ENCODE results near the gene POLR1H.

DNA sequence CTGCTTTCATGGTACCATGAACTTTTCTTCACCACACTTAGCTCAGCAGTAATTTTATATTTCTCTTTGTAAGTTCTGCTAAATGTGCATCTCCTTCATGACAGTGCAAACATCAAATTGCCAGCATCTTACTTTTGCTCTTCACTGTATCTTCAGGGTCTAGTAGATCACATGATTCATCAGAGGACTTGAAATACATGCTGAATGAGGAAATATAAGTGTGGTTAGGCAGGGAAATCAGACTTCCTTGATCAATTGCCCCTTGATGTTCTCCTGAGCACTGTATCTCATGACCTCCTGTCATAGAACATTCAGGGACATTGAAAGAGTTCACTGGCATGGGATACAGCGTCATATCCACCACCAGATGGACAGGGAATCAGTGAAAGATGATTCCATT, 25.3 kb upstream of the POLR1H start:
- TF ChIP-seq, protein P1, sequence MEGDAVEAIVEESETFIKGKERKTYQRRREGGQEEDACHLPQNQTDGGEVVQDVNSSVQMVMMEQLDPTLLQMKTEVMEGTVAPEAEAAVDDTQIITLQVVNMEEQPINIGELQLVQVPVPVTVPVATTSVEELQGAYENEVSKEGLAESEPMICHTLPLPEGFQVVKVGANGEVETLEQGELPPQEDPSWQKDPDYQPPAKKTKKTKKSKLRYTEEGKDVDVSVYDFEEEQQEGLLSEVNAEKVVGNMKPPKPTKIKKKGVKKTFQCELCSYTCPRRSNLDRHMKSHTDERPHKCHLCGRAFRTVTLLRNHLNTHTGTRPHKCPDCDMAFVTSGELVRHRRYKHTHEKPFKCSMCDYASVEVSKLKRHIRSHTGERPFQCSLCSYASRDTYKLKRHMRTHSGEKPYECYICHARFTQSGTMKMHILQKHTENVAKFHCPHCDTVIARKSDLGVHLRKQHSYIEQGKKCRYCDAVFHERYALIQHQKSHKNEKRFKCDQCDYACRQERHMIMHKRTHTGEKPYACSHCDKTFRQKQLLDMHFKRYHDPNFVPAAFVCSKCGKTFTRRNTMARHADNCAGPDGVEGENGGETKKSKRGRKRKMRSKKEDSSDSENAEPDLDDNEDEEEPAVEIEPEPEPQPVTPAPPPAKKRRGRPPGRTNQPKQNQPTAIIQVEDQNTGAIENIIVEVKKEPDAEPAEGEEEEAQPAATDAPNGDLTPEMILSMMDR (IDR thresholded peaks at IDR 0.05): no peak
- TF ChIP-seq POLR2A (IDR thresholded peaks at IDR 0.05): no peak
